Liver (tissue), 9 donors: ENCODE results near the gene COMMD1. TPM values are rescaled to one million over a fixed set of nuclear protein-coding genes. Genes with fewer than 3 reads are reported as not detected.

Source experiments
- DNase-seq: peaks from one replicate; pipeline ENCODE4 v3.0.0-alpha.2; 2017; ENCODE audit warnings: low spot score
- H3K27ac ChIP-seq, 2 donors: one replicate each; pipeline ENCODE4 v1.7.0; 2013; ENCODE audit warnings: inconsistent platforms in 2 of 2, low read length in 2 of 2, control low read depth in 1 of 2, low read depth in 1 of 2, mild to moderate bottlenecking in 1 of 2
- H3K27me3 ChIP-seq, 4 donors: one replicate each; pipeline versions ENCODE4 v1.6.1 to v1.7.0; 2013; ENCODE audit warnings: low read length in 3 of 4, inconsistent platforms in 1 of 4, mild to moderate bottlenecking in 1 of 4, moderate library complexity in 1 of 4; ENCODE audit not compliant: control insufficient read depth in 4 of 4, insufficient read depth in 4 of 4
- H3K36me3 ChIP-seq, 4 donors: one replicate each; pipeline versions ENCODE4 v1.6.1 to v1.7.0; 2013; ENCODE audit warnings: low read length in 3 of 4, mild to moderate bottlenecking in 3 of 4, low read depth in 1 of 4, moderate library complexity in 1 of 4; ENCODE audit not compliant: control insufficient read depth in 4 of 4, insufficient read depth in 3 of 4
- H3K4me1 ChIP-seq, 4 donors: one replicate each; pipeline versions ENCODE4 v1.6.1 to v1.7.0; 2013; ENCODE audit warnings: low read length in 3 of 4, mild to moderate bottlenecking in 3 of 4, moderate library complexity in 1 of 4; ENCODE audit not compliant: control insufficient read depth in 4 of 4, insufficient read depth in 4 of 4
- H3K4me3 ChIP-seq, 3 donors: one replicate each; pipeline versions ENCODE4 v1.6.1 to v1.7.0; 2013; ENCODE audit warnings: low read length in 3 of 3, control low read depth in 1 of 3, low read depth in 1 of 3, mild to moderate bottlenecking in 1 of 3
- H3K9ac ChIP-seq, 2 donors: one replicate each; pipeline ENCODE4 v1.7.0; 2013; ENCODE audit warnings: low read length in 2 of 2, mild to moderate bottlenecking in 2 of 2, moderate library complexity in 2 of 2, control low read depth in 1 of 2, low read depth in 1 of 2
- H3K9me3 ChIP-seq, 4 donors: one replicate each; pipeline versions ENCODE4 v1.6.1 to v1.7.0; 2013; ENCODE audit warnings: low read length in 3 of 4; ENCODE audit not compliant: control insufficient read depth in 4 of 4
- ATF3 ChIP-seq: IDR thresholded peaks from 2 replicates; pipeline ENCODE4 v1.6.1; 2016; ENCODE audit warnings: antibody characterized with exemption
- EGR1 ChIP-seq, 2 donors: IDR thresholded peaks; 2 replicates each; pipeline ENCODE4 v1.6.1; 2016 to 2018; ENCODE audit warnings: antibody characterized with exemption in 2 of 2, low read depth in 2 of 2
- FOXA1 ChIP-seq: IDR thresholded peaks from 2 replicates; pipeline ENCODE4 v1.6.1; 2016; ENCODE audit warnings: antibody characterized with exemption
- FOXA2 ChIP-seq: IDR thresholded peaks from 2 replicates; pipeline ENCODE4 v1.6.1; 2016; ENCODE audit warnings: antibody characterized with exemption
- GABPA ChIP-seq, 2 donors: IDR thresholded peaks in 1 of 2; conservative IDR thresholded peaks in 1 of 2; 2 replicates each; pipeline ENCODE4 v1.6.1; 2016; ENCODE audit warnings: antibody characterized with exemption in 2 of 2, mild to moderate bottlenecking in 1 of 2, moderate library complexity in 1 of 2
- HNF4A ChIP-seq, 2 donors: conservative IDR thresholded peaks; 2 replicates each; pipeline ENCODE4 v1.6.1; 2016; ENCODE audit warnings: antibody characterized with exemption in 2 of 2, mild to moderate bottlenecking in 2 of 2
- HNF4G ChIP-seq: IDR thresholded peaks from 2 replicates; pipeline ENCODE4 v1.6.1; 2016; ENCODE audit warnings: antibody characterized with exemption
- MAX ChIP-seq: IDR thresholded peaks from 2 replicates; pipeline ENCODE4 v1.6.1; 2016; ENCODE audit warnings: antibody characterized with exemption
- NR2F2 ChIP-seq: IDR thresholded peaks from 2 replicates; pipeline ENCODE4 v1.6.1; 2016; ENCODE audit warnings: antibody characterized with exemption
- RAD21 ChIP-seq, 2 donors: IDR thresholded peaks; 2 replicates each; pipeline ENCODE4 v1.6.1; 2016; ENCODE audit warnings: antibody characterized with exemption in 2 of 2, mild to moderate bottlenecking in 2 of 2
- REST ChIP-seq: IDR thresholded peaks from 2 replicates; pipeline ENCODE4 v1.6.1; 2016; ENCODE audit warnings: antibody characterized with exemption, mild to moderate bottlenecking
- RXRA ChIP-seq, 2 donors: IDR thresholded peaks; 2 replicates each; pipeline ENCODE4 v1.6.1; 2017 to 2018; ENCODE audit warnings: antibody characterized with exemption in 2 of 2, mild to moderate bottlenecking in 1 of 2
- SP1 ChIP-seq: IDR thresholded peaks from 2 replicates; pipeline ENCODE4 v1.6.1; 2018; ENCODE audit warnings: antibody characterized with exemption, mild to moderate bottlenecking
- TAF1 ChIP-seq: conservative IDR thresholded peaks from 2 replicates; pipeline ENCODE4 v1.6.1; 2016; ENCODE audit warnings: antibody characterized with exemption, mild to moderate bottlenecking
- ZBTB33 ChIP-seq: IDR thresholded peaks from 2 replicates; pipeline ENCODE4 v1.6.1; 2016; ENCODE audit warnings: antibody characterized with exemption
- WGBS: extraction: QIAGEN DNeasy Blood & Tissue Kit; methylation state at CpG from one replicate; pipeline ENCODE4 v1.1.7; 2013; 5-methylcytosine and 5-hydroxymethylcytosine counted together
- polyA plus RNA-seq, 2 donors: library from polyadenylated mRNA; stranded (reverse) in 1 of 2; unstranded in 1 of 2; fragments of 200-250 nt in 1 of 2; fragments of >200 nt in 1 of 2; fragmentation: Nextera tagmentation in 1 of 2; extraction: Ambion mirVana in 1 of 2; gene quantifications; one replicate each; pipeline versions ENCODE4 v1.2.1 to v1.2.3, GENCODE V29; 2013 to 2015
- total RNA-seq, 2 donors: library from RNA; depleted of rRNA; stranded (reverse); fragments of >200 nt; gene quantifications; one replicate each; pipeline ENCODE4 v1.2.3, GENCODE V29; 2014
- TF ChIP-seq, protein P1 (sequence below): fragments of 150-350 bp; IDR thresholded peaks from 2 replicates; pipeline ENCODE4 v1.5.1; 2017; ENCODE audit warnings: improper control_type of control experiment, low read depth, low read length; ENCODE audit not compliant: missing input control
- donor health status: healthy.
- donor health status: healthy.
- donor health status: healthy.
- donor health status: healthy.
- donor health status: healthy.

COMMD1 gene
- total and polyA plus RNA-seq, 4 donors: 17.4 to 47.9 (median 20.7) TPM

DNA sequence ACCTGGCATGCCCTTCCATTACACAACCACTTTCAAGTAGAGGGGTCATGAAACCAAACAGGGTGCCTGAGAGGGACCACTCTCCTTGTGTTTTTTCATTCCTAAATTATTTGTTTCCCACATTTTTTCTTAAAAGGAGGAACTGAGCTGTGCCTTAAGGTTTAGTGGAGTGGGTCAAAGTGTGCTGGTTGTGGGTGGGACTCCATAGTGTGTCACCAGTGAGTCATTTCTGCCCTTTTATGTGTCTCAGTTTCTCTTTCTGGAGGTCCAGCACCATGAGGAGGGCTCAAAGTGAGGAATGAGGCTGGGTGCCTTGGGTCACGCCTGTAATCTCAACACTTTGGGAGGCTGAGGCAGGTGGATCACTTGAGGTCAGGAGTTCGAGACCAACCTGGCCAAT, 37.8 kb downstream of the COMMD1 start:
- 99% methylated on average over 2 of the region's 2 CpGs for WGBS
- H3K9me3 ChIP-seq: no peaks in the 10 kb centered on the region

GRCh38 chr2:61946666-61947065, 41.2 kb downstream of the COMMD1 start:
- WGBS: 93% methylated on average over 4 of the region's 4 CpGs
- Histone ChIP-seq H3K9me3 (no peaks in the 10 kb centered on the region), H3K27me3 (no peaks in the 10 kb centered on the region), H3K27ac (no peak overlapping the region), H3K36me3 (no peaks in the 10 kb centered on the region), H3K9ac (no peak overlapping the region), H3K4me1 (peaks cover 0 to 5% (median 0%) of the 10 kb centered on the region in 4 donors), H3K4me3 (no peak overlapping the region)
- TF ChIP-seq REST (no peak), FOXA1 (no peak), HNF4A (conservative IDR thresholded peaks at IDR 0.05) (no peak), EGR1 (IDR thresholded peaks at IDR 0.05; ENCODE audit: low read depth in 2 of 2) (no peak), MAX (no peak), TAF1 (no peak), RXRA (IDR thresholded peaks at IDR 0.05) (no peak), RAD21 (IDR thresholded peaks at IDR 0.05) (no peak), ZBTB33 (no peak), ATF3 (no peak), SP1 (no peak), HNF4G (no peak), GABPA (IDR thresholded peaks at IDR 0.05 in 1 of 2, conservative IDR thresholded peaks at IDR 0.05 in 1 of 2) (no peak), FOXA2 (no peak)
- TF ChIP-seq, protein P1, sequence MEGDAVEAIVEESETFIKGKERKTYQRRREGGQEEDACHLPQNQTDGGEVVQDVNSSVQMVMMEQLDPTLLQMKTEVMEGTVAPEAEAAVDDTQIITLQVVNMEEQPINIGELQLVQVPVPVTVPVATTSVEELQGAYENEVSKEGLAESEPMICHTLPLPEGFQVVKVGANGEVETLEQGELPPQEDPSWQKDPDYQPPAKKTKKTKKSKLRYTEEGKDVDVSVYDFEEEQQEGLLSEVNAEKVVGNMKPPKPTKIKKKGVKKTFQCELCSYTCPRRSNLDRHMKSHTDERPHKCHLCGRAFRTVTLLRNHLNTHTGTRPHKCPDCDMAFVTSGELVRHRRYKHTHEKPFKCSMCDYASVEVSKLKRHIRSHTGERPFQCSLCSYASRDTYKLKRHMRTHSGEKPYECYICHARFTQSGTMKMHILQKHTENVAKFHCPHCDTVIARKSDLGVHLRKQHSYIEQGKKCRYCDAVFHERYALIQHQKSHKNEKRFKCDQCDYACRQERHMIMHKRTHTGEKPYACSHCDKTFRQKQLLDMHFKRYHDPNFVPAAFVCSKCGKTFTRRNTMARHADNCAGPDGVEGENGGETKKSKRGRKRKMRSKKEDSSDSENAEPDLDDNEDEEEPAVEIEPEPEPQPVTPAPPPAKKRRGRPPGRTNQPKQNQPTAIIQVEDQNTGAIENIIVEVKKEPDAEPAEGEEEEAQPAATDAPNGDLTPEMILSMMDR: no peak
- DNase-seq: no peak

More for the DNA sequence above, 37.8 kb downstream of the COMMD1 start:
- DNase-seq: no peak
- Histone ChIP-seq H3K27me3 (no peaks in the 10 kb centered on the region), H3K4me3 (no peak overlapping the region), H3K4me1 (no peaks in the 10 kb centered on the region), H3K27ac (no peak overlapping the region), H3K36me3 (no peaks in the 10 kb centered on the region), H3K9ac (no peak overlapping the region)
- TF ChIP-seq NR2F2 (no peak), RXRA (IDR thresholded peaks at IDR 0.05) (no peak), ATF3 (no peak), ZBTB33 (no peak), FOXA1 (no peak), HNF4A (conservative IDR thresholded peaks at IDR 0.05) (no peak), MAX (no peak), FOXA2 (no peak), HNF4G (no peak), RAD21 (IDR thresholded peaks at IDR 0.05) (no peak), TAF1 (no peak), GABPA (IDR thresholded peaks at IDR 0.05 in 1 of 2, conservative IDR thresholded peaks at IDR 0.05 in 1 of 2) (no peak), SP1 (no peak)
